Muscle layer of duodenum (tissue), 2 donors: ENCODE data around the gene SMO.

ENCODE experiments used
- H3K27ac ChIP-seq: one replicate; pipeline ENCODE4 v1.7.0; 2013; ENCODE audit warnings: mild to moderate bottlenecking, low read length
- H3K27me3 ChIP-seq: one replicate; pipeline ENCODE4 v1.7.0; 2013; ENCODE audit warnings: low read depth, mild to moderate bottlenecking, control low read depth, low read length
- H3K36me3 ChIP-seq, 2 donors: one replicate each; pipeline ENCODE4 v1.7.0; 2013; ENCODE audit warnings: low read length in 2 of 2, control low read depth in 1 of 2, mild to moderate bottlenecking in 1 of 2; ENCODE audit not compliant: insufficient read depth in 2 of 2, control insufficient read depth in 1 of 2
- H3K4me1 ChIP-seq, 2 donors: one replicate each; pipeline ENCODE4 v1.7.0; 2013; ENCODE audit warnings: low read length in 2 of 2, mild to moderate bottlenecking in 2 of 2, control low read depth in 1 of 2, moderate library complexity in 1 of 2; ENCODE audit not compliant: insufficient read depth in 2 of 2, control insufficient read depth in 1 of 2
- H3K4me3 ChIP-seq, 2 donors: one replicate each; pipeline ENCODE4 v1.7.0; 2013; ENCODE audit warnings: low read length in 2 of 2, low read depth in 1 of 2, mild to moderate bottlenecking in 1 of 2
- H3K9me3 ChIP-seq, 2 donors: one replicate each; pipeline ENCODE4 v1.7.0; 2013; ENCODE audit warnings: low read length in 2 of 2, control low read depth in 1 of 2, mild to moderate bottlenecking in 1 of 2; ENCODE audit not compliant: control insufficient read depth in 1 of 2
- donor health status: healthy.

The SMO gene

GRCh38 chr7:129188372-129188891 is at the start of gene SMO:
Gene SMO, plus strand, starts transcription at chr7:129188633. Its CDS starts 519 bp downstream, at chr7:129189152.
- Histone ChIP-seq H3K36me3 (no peaks in the 10 kb centered on the region), H3K4me3 (peak within 1 kb of the TSS; percentile 55 to 93), H3K27ac (no peak within 1 kb of the TSS), H3K27me3 (no peaks in the 10 kb centered on the region), H3K4me1 (peaks cover 0 to 5% of the 10 kb centered on the region in 2 donors), H3K9me3 (no peaks in the 10 kb centered on the region)

GRCh38 chr7:129143724-129144094 is 44.7 kb upstream of the SMO start:
- Histone ChIP-seq H3K4me1 (peaks cover 0 to 18% of the 10 kb centered on the region in 2 donors), H3K27me3 (peaks cover 12% of the 10 kb centered on the region), H3K4me3 (peak overlapping the region in 1 of 2 donors; percentile 76)

GRCh38 chr7:129144095-129144833 is 44.2 kb upstream of the SMO start, which contains the start of gene TSPAN33:
Gene TSPAN33, plus strand, starts transcription at chr7:129144707. Its CDS starts 274 bp downstream, at chr7:129144981.
- H3K27ac ChIP-seq, result no peak within 1 kb of the TSS
- peaks cover 12% of the 10 kb centered on the region for H3K27me3 ChIP-seq
- peak within 1 kb of the TSS; percentile 68 to 76 for H3K4me3 ChIP-seq
- no peaks in the 10 kb centered on the region for H3K36me3 ChIP-seq
- no peaks in the 10 kb centered on the region for H3K9me3 ChIP-seq
- peaks cover 0 to 24% of the 10 kb centered on the region in 2 donors for H3K4me1 ChIP-seq

More at GRCh38 chr7:129143724-129144094, 44.7 kb upstream of the SMO start:
- no peak overlapping the region for H3K27ac ChIP-seq
- no peaks in the 10 kb centered on the region for H3K9me3 ChIP-seq
- H3K36me3 ChIP-seq, result no peaks in the 10 kb centered on the region

DNA sequence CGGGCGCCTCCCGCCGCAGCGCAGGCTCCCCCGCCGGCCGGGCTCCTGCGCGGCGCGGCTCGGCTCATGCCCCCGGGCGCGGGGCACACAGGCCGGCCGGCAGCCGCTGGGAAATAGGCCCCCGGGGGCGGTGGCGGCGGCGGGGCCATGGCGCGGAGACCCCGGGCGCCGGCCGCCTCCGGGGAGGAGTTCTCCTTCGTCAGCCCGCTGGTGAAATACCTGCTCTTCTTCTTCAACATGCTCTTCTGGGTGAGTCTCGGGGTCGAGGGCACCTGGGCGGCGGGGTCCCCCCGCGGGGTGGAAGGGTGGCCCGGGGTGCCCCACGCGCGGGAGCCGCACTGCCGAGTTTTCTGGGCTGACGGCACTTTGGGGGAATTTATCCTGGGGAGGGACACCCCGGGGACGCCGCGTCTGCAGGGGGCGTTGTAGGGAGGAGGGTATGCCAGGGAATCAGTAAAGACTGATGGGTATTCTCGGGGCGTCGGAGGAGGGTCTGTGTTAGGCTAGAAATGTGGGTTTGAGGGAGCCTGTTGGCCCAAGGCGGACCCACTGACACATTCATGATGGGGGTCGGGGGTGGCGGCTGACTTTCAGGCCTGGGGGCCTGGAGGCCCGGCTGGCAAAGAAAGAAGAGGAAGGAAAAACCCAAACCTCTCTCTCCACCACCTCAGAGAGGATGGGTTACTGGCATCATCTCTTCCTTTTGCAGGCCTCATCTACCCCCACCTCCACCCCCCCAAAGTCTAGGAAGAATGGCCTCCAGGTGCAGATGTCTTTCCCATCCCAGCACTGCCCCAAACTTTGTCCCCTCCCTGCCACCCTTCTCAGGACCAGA is 43.4 kb upstream of the SMO start:
- no peak overlapping the region for H3K27ac ChIP-seq
- no peaks in the 10 kb centered on the region for H3K9me3 ChIP-seq
- H3K36me3 ChIP-seq, result no peaks in the 10 kb centered on the region
- H3K27me3 ChIP-seq, result peaks cover 12% of the 10 kb centered on the region
- H3K4me3 ChIP-seq, result peak overlapping the region; percentile 48 to 70
- peaks cover 0 to 24% of the 10 kb centered on the region in 2 donors for H3K4me1 ChIP-seq

DNA sequence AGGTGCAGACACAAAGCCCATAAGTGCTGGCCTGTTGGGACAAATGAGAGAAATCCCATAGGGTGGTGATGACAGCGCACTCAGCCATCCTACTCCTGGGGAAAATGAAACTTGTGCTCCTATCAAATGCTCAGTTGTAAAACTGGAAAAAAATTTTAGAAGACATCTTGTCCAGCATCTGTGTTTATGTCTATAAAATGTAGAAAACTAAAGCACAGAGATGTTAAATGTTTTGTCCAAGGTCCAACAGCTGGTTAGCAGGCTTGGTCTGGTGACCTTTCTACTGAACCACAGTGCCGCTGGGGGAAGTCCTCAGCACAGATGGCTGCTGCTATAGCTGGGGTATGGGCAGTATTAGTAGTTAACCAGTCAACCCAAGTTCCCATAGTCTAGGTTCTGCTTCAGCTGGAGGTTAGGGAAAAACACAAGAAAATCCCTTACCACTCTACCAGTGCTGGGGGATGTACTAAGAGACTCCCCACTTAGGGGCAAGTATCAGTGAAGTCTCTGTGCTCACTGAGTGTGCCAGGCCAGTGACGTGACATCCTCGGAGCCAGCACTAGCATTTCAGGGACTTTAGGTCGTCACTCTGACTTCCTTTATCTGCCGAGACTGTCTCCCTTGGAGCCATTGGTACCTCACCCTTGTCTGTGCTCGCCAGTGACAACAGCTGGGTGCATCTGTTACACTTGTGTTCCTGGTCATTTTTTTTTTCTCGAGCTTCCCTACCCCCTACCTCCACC is 42.0 kb upstream of the SMO start:
- peak overlapping the region in 1 of 2 donors; percentile 5 for H3K4me3 ChIP-seq
- H3K4me1 ChIP-seq, result peaks cover 0 to 24% of the 10 kb centered on the region in 2 donors
- H3K9me3 ChIP-seq, result no peaks in the 10 kb centered on the region
- peaks cover 12% of the 10 kb centered on the region for H3K27me3 ChIP-seq
- no peaks in the 10 kb centered on the region for H3K36me3 ChIP-seq
- no peak overlapping the region for H3K27ac ChIP-seq

DNA sequence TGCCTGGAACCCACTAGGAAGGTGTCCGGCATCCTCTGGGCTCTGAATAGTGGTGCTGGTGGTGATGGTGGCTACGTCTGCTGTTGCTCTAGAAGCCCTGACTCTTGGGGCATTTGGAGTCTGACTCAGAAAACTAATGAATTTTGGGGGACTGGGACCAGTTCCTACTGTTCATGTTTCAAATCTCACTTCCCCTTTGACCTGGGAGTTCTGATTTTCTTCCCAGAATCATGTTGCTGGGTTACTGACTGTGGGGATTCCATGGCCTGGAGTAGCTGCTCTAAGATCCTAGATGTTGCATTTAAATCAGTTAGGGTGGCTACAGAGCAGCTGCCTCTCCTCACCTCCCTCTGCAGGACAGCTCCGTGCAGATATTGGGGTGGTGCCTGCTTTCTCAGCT is 40.7 kb upstream of the SMO start:
- Histone ChIP-seq H3K27ac (no peak overlapping the region), H3K4me1 (peaks cover 0 to 24% of the 10 kb centered on the region in 2 donors), H3K27me3 (peaks cover 12% of the 10 kb centered on the region), H3K4me3 (no peak overlapping the region), H3K9me3 (no peaks in the 10 kb centered on the region), H3K36me3 (no peaks in the 10 kb centered on the region)

DNA sequence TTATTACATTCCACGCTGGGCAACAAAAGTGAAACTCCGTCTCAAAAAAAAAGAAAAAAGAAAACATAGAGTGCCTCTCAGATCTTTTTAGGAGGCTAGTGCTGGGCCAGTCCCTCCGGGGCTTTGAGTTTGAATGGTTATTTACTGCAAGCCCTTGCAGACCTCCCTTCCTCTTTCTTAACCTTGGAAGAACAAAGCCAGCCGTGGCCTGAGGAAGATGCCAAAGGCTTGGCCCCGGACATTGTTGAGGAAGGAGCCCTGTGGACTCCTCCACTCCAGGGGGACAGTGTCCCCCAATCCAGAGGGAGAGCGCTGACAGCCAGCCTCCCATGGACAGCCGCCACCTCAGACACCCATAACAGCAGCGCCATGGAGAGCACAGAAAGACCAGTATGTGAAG is 38.9 kb upstream of the SMO start:
- Histone ChIP-seq H3K9me3 (no peaks in the 10 kb centered on the region), H3K27me3 (no peaks in the 10 kb centered on the region), H3K4me3 (no peak overlapping the region), H3K36me3 (no peaks in the 10 kb centered on the region), H3K4me1 (peaks cover 0 to 17% of the 10 kb centered on the region in 2 donors), H3K27ac (no peak overlapping the region)

GRCh38 chr7:129150199-129150996 is 38.0 kb upstream of the SMO start:
- H3K27ac ChIP-seq, result no peak overlapping the region
- H3K4me1 ChIP-seq, result peaks cover 0 to 12% of the 10 kb centered on the region in 2 donors
- no peaks in the 10 kb centered on the region for H3K36me3 ChIP-seq
- H3K4me3 ChIP-seq, result no peak overlapping the region
- no peaks in the 10 kb centered on the region for H3K27me3 ChIP-seq
- H3K9me3 ChIP-seq, result no peaks in the 10 kb centered on the region

DNA sequence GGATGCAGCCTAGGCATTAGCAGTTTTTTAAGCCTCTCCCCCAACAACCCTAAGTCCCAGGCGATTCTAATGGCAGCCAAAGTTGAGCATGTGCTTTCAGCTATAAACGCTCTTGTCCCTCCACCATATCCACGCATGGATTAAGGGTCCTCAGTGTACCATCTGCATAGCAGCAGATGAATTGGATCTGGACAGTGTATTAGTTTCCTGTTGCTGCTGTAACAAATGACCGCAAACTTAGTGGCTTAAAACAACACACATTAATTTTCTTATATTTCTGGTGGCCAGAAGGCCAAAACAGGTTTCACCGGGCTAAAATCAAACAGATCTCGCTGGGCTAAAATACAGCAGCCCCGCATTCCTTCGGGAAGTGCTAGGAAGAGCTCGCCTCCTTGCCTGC is 30.8 kb upstream of the SMO start:
- Histone ChIP-seq H3K9me3 (peaks cover 0 to 3% of the 10 kb centered on the region in 2 donors), H3K4me1 (no peaks in the 10 kb centered on the region), H3K4me3 (no peak overlapping the region), H3K36me3 (no peaks in the 10 kb centered on the region), H3K27ac (no peak overlapping the region), H3K27me3 (no peaks in the 10 kb centered on the region)

- Histone ChIP-seq H3K27ac (no peak overlapping the region), H3K36me3 (no peaks in the 10 kb centered on the region), H3K4me1 (no peaks in the 10 kb centered on the region), H3K4me3 (no peak overlapping the region), H3K9me3 (peaks cover 0 to 3% of the 10 kb centered on the region in 2 donors), H3K27me3 (no peaks in the 10 kb centered on the region)
These were observed 28.9 kb upstream of the SMO start for GRCh38 chr7:129159539-129159938.
